Stimulated activated CD4-positive, alpha-beta T cell treated with anti-CD3 and anti-CD28 coated beads, Interleukin-1b, Interleukin-23, amount 100 ng/mL, for 1 hour (primary cell): ENCODE data around the gene ABCA5.
"Not testable (repeated sequence)": the region's sequence is repeated elsewhere in the genome, so short reads cannot be mapped to it uniquely, and the experiment has no call there.

ENCODE experiments used
- DNase-seq, 2 donors: peaks; one replicate each; pipeline ENCODE4 v3.0.0-alpha.2; 2020; ENCODE audit warnings: low read depth in 2 of 2

ABCA5 gene

GRCh38 chr17:69207151-69207550 is 119.8 kb downstream of the ABCA5 start:
- DNase-seq, result no peak

DNA sequence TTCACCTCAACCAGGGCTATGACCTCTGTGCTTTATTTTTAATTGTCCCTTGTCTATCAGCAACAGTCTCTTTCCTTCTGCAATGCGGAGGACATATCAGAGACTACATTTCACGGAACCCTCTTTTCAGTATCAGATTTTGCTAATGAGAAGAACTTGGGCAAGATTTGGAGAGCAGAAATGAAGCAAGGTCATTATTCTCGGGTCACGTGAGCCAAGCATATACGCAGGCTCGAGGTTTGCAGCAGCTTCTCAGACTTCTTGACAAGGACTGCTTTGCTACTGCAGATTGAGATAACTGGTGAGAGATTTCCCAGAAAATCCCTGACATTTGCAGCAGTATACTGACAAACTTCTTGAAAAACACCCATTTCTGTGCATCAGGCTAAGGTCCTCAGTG is 128.7 kb downstream of the ABCA5 start:
- DNase-seq, result no peak

DNA sequence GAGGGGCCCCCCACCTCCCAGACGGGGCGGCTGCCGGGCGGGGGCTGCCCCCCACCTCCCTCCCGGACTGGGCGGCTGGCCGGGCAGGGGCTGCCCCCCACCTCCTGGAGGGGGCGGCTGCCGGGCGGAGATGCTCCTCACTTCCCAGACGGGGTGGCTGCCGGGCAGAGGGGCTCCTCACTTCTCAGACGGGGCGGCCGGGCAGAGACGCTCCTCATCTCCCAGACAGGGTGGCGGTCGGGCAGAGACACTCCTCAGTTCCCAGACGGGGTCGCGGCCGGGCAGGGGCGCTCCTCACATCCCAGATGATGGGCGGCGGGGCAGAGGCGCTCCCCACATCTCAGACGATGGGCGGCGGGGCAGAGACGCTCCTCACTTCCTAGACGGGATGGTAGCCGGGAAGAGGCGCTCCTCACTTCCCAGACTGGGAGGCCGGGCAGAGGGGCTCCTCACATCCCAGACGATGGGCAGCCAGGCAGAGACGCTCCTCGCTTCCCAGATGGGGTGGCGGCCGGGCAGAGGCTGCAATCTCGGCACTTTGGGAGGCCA is 130.8 kb downstream of the ABCA5 start:
- DNase-seq, result not testable (repeated sequence)
